HG03108 (cell line): Measurements from ENCODE around the gene ECE1.

Experiments
- ATAC-seq: cut with Tn5 transposase; IDR thresholded peaks from one replicate; pipeline ENCODE4 v1.9.1; 2021; ENCODE audit warnings: moderate library complexity; ENCODE audit not compliant: unreplicated experiment

Gene ECE1

GRCh38 chr1:21255284-21255942 lies 34.9 kb downstream of the ECE1 start:
- ATAC-seq = no peak

DNA sequence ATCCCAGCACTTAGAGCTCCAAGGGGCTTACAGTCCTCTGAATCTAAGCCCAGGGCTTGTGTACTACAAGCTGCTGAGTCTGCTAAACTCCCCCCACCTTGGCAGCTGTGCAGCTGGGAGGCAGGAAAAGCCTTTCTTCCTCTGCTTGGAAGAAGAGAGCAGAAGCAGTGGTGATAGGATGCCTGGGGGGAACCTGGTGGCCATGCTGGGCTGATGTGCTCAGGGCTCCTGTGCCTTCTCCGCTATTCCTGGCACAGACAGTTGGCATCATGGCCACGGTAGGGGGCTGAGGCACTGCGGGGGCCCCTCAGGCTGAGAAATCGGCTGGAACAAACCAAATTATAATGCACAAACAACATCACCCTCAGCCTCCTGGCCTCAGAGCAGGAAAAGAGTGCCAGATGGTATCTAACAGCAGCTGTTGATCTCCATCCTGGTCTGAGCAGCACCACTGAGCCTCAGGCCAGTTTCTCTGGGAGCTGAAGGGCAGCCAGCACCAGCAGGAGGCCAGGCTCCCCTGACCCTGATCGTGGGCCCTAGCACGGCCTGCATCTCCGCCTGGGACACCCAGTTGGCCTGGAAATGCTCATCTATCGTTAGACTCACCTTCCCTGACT lies 35.8 kb downstream of the ECE1 start:
- no peak for ATAC-seq

- ATAC-seq = no peak
These were observed 38.3 kb downstream of the ECE1 start for GRCh38 chr1:21251773-21252471.

- no peak for ATAC-seq
These were observed 40.2 kb downstream of the ECE1 start for GRCh38 chr1:21249940-21250493.

DNA sequence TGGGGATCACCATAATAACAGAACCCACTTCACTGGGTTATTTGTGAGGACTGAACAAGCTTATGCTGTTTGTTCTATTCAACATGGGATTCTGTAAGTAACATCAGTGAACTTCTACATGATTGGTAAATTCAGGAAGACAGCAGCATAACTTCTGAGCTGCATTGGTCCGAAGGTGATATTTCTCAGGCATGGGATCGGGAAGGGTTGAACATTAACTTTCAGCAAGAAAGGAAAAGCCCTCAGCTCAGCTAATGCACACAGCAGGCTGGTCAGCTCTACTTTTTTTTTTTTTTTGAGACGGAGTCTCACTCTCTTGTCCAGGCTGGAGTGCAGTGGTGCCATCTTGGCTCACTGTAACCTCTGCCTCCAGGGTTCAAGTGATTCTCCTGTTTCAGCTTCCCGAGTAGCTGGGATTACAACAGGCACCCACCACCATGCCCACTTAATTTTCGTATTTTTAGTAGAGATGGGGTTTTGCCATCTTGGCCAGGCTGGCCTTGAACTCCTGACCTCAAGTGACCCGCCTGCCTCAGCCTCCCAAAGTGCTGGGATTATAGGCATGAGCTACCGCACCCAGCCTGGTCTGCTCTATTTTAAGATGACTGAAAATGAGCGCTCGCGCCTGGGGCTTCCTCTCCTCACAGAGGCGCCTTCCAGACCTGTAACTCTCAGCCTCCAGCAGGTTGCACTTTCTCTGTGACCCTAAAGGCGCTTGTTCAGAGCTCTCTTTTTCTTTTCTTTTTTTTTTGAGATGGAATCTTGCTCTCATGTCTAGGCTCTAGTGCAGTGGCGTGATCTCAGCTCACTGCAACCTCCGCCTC lies 42.2 kb downstream of the ECE1 start:
- no peak for ATAC-seq

DNA sequence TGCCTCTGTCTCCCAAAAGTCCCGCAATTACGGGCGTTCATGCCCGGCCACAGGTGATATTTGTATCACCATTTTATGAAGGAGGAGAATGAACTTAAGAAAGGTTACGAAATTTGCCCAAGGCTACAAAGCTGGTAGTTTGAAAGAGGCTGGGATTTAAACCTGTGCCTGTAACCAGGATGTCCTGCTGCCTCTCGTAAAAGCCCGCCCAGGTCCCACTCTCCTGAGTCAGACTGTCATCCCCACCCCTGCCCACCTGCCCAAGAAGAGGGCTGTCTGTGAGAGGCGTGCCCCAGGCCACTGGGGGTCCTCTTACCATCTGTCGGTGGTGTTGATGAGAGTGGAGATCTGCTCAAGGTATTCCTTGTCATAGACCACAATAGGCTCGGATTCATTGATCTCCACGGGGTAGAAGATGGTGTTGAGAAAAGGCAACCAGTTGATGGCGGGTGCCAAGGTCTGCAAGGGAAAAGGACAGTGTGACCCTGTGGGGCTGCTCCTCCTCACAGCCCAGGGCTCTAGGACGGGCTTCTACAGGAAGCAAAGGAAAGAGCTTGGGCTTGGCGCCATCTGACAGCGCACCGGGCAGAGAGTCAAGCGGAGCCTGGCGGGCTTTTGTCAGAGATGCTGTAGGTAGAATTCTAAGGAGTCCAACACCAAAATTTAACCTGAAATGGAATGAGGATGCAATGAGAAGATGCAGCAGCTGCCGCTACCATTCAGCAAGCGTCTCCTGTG lies 43.2 kb downstream of the ECE1 start:
- ATAC-seq = no peak

DNA sequence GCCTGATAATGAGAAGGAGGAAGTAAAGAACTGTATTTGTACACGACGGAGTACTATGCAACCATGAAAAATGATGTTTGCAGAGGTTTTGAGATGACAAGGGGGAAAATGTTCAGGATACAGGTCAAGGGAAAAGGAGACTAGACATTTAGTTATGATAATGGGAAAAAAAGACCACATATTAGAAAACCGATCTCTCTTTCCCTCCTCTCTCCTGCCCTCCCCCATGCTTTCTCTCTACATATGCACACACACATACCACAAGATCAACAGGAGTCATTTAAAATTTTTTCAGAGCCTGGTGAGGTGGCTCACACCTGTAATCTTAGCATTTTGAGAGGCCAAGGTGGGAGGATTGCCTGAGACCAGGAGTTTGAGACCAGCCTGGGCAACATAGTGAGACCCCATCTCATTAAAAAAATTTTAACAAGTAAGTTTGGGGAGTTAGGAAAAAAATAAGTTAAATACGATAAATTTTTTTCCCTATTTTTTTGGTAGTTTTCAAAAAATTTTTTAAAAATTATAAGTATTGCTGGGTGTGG lies 44.5 kb downstream of the ECE1 start:
- ATAC-seq = no peak

GRCh38 chr1:21244986-21245687 lies 45.1 kb downstream of the ECE1 start:
- no peak for ATAC-seq

- no peak for ATAC-seq
These were observed 46.1 kb downstream of the ECE1 start for GRCh38 chr1:21244154-21244553.

DNA sequence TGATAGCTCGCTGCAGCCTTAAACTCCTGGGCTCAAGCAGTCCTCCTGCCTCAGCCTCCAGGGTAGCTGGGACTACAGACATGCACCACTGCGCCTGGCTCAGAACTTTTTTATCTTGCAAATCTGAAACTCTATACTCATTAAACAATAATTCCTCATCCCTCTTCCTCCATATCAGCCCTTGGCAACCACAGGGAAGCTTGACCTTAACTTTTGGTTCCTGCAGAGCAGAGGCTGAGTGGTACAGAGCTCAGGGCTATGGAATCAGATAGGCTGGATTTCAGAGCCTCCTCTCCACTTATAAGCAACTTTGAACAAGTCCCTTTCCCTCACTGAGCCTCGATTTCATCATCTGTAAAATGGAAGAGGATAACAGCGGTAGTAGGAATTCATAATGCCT lies 47.4 kb downstream of the ECE1 start:
- no peak for ATAC-seq

DNA sequence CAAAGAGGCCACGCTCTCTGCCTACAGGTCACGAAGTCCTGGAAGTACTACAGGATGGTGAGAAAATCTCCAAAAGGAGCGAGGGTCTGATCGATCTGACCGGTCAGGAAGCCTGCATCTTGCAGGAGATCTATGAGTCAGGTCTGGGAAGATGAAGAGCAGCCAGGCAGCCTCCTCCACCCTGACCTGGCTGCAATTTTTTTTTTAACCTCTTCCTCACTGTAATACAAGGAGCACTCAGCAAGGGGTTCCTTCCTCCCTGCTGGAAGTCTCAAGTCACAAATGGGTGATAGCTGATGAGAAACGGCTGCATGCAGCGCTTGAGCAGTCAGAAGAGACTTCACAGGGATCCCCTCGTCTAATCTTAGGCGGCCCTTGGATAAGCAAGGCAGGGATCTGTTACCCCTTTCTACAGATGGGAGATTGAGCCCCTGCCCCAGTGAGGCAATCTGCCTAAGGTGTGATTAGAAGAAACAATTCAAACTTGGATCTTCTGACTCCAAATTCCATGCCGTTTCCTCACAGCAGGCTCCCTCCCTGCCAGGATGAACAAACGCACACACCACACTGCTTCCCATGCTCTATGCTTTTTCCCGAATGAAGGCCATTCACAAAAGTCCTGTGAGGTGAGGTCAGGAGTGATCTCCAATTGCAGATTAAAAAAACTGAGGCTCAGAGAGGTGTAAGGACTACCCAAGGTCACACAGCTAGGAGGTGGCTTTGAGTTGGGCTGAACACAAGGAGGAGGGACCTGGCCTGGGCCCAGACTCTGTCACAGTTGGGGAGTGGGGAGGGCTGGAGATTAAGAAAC lies 48.3 kb downstream of the ECE1 start:
- no peak for ATAC-seq

DNA sequence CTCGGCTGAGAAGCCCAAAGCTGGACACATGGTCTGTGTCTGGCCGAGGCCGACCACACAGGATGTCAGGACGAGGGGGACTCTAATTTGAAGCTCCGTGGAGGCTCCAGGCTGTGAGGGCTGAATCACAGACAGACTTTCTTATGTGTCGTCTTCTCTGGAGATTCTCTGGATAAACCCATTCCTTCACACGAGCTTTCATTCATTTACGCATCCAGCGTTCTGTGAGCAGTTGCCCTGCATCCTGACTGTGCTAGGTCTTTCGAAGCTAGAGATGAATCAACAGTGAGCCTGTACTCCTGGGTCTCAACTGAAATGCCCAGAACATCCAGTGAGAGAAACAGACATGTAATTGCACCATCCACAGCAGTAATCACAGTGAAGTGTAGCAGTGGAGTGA lies 49.6 kb downstream of the ECE1 start:
- ATAC-seq = no peak

- ATAC-seq = no peak
These were observed 51.0 kb downstream of the ECE1 start for GRCh38 chr1:21239221-21239620.

GRCh38 chr1:21238141-21238800 lies 52.0 kb downstream of the ECE1 start:
- ATAC-seq = no peak

GRCh38 chr1:21237446-21238088 lies 52.7 kb downstream of the ECE1 start:
- ATAC-seq = no peak

DNA sequence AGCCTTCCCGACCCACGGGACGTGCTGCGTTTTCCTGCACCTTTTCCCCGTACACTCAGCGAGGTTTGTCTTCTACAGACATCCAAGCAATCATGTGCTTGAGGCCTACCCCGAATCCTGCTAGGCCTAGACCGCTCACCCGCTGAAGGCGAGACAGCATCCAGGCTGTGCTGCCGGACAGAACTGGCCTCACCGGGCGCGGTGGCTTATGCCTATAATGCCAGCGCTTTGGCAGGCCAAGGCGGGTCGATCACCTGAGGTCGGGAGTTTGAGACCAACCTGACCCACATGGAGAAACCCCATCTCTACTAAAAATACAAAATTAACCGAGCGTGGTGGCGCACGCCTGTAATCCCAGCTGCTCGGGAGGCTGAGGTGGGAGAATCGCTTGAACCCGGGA lies 54.1 kb downstream of the ECE1 start:
- ATAC-seq = no peak

DNA sequence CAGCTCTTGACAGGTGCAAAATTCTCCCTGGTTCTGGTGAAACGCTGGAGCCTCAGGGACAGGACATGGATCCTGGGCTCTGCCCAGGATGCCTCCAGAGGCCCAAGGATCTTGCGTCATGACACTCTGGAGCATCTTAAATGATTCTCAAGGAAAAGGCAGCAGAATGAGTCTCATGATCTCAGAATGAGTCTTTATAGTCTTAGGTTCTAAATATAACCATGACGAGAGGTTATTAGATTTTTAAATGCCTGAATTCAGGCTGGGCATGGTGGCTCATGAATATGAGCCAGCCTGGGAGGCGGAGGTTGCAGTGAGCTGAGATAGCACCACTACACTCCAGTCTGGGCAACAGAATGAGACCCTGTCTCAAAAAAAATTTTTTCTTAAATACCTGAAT lies 55.5 kb downstream of the ECE1 start:
- no peak for ATAC-seq

GRCh38 chr1:21233490-21233889 lies 56.8 kb downstream of the ECE1 start:
- ATAC-seq = no peak
